ENCODE data around the gene OTOP3.
"Not testable (repeated sequence)": the region's sequence is repeated elsewhere in the genome, so short reads cannot be mapped to it uniquely, and the experiment has no call there.

Gene OTOP3

DNA sequence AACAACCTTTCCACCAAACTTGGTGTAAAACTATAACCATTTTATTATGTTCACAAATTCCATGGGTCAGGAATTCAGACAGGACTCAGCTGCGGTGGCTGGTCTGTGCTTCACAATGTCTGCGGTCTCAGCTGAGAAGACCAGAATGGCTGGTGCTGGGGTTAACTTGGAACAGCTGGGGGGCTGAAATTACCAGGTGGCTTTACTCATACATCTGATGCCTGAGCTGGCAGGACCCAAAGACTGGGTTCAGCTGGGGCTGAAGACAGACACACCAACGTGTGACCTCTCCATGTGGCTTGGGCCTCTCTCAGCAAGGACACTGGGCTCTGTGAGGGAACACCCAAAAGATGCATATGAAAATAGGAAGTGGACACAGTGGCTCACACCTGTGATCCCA lies 42.5 kb downstream of the OTOP3 start:
- DNase-seq (ENCODE audit: insufficient read length, low spot score) = no peak
- FAIRE-seq = no peak

DNA sequence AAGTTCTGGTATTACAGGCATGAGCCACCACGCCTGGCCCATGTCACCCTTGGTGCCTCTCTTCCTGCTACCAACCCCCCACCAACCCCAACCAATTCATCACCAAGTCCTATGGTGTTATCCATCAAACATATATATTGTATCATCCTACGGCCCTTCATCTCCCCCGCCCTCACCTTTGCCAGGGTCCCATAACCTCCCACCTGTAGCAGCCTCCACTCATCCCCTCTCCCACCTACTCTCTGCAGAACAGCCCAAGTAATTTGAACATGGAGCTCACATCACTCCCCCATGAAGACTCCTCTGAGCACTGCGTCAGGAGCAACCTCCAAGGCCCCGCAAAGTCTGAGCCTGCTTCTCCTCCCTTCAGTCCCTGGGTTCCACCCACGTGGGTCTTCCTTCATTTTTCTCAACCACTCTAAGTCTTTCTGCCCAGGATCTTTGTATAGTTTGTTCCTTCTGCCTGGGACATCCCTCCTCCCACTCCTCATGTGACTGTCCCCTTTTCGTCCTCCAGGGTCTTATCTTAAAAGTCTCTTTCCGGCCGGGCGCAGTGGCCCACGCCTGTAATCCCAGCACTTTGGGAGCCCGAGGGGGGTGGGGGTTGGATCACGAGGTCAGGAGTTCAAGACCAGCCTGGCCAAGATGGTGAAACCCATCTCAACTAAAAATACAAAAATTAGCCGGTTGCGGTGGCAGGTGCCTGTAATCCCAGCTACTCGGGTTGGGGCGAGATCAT lies 43.9 kb downstream of the OTOP3 start:
- no peak for DNase-seq (ENCODE audit: insufficient read length, low spot score)
- FAIRE-seq = no peak

DNA sequence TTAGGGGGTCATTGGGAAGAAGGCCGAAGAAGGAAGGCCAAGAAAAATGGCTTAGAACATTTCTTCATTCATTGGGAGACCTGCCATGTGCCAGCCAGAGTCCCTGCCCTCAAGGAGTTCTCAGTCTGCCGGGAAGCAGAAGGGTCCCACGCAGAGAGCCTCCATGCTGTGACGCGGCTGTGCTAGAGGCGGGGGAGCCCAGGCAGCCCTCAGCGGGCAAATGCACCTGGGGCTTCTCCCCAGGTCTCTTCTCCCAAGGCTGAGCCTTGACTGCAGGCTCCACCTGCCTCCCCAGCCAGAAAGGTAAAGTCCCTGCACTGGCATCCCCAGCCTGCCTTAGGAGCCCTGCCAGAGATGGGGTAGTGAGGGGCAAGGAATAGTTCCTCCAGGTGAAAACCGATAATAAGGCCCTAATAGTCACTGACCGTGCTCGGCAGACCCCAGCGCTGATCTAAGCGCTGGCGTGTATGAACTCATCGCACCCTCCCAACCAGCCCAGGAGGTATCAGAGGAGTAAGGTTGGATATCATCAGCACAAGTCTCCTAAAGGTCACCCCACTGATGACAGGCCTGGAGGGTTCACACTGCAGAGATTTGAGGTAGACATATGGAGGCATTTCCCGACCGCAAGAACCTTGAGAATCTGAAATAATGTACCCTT lies 45.8 kb downstream of the OTOP3 start:
- DNase-seq (ENCODE audit: insufficient read length, low spot score) (no peak), FAIRE-seq (no peak)

- peak; percentile 99 for FAIRE-seq
Measured at GRCh38 chr17:74981979-74982662, 46.4 kb downstream of the OTOP3 start.

DNA sequence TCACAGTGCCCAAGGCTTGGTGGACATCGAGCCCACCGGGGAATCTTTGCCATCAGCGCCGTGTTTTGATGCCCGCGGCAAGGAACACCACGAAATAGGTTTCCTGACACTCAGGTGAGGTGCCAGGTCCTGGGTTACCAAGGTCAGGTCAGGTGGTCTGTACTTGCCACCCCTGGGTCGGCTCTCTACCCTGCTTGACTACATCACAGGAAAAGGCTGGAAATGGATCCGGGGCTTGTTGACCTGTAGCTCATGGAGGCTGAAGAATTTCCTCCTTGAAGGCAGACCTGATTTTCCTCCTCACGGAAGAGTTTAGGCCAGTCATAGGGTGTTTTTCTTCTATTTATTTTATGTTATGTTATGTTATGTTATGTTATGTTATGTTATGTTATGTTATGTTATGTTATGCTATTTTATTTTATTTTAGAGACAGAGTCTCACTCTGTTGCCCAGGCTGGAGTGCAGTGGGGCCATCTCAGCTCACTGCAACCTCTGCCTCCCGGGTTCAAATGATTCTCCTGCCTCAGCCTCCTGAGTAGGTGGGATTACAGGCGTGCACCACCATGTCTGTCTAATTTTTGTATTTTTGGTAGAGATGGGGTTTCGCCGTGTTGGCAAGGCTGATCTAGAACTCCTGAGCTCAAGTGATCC lies 47.1 kb downstream of the OTOP3 start:
- not testable (repeated sequence) for DNase-seq (ENCODE audit: insufficient read length, low spot score)

More at GRCh38 chr17:74981979-74982662, 46.4 kb downstream of the OTOP3 start:
- peak; percentile 91 for DNase-seq (ENCODE audit: insufficient read length, low spot score)

DNA sequence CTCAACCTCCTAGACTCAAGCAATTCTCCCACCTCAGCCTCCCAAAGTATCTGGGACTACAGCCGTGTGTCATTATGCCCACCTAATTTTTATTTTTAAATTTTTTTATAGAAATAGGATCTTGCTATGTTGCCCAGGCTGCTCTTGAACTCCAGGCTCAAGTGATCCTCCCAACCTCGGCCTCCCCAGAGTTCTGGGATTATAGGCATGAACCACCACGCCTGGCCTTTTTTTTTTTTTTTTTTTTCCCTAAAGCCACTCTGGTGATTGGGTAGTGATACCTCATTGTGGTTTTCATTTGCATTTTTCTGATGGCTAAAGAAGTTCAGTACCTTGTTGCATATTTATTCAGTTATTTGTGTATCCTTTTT lies 50.5 kb downstream of the OTOP3 start:
- DNase-seq (ENCODE audit: insufficient read length, low spot score) (no peak), FAIRE-seq (no peak)

More for the DNA sequence above, 47.1 kb downstream of the OTOP3 start:
- not testable (repeated sequence) for FAIRE-seq

DNA sequence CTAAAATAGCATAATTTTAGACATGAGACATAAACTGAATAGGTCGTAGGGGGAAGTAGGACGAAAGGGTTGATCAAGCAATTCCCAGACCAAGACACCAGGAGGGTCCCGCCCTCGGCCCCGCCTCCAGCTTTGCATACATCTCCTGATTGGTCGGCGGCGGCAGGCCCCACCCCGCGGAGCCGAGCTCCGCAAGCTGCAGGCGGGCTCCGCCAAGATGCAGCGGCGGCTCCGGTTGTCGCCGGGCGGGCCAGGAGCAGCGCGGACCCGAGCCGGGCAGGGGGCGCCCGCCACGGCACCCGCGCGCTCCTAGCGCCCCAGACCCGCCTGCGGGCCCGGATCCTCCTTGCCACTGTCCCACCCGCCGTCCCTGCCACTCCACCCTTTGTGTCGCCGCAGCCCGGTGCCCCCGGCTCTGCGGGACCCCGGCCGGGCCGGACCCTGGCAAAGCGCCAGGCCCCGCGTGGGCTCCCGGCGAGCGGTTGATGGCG lies 51.8 kb downstream of the OTOP3 start, which contains the start of gene CDR2L:
CDR2L (plus strand) TSS at position 215 of the 491 bp plus-strand sequence. CDS start 412 bp downstream, outside the sequence.
- peak; percentile 97 for FAIRE-seq
- DNase-seq (ENCODE audit: insufficient read length, low spot score) = peak; percentile 98

- DNase-seq (ENCODE audit: insufficient read length, low spot score) = peak; percentile 77
- peak; percentile 9 for FAIRE-seq
Measured at GRCh38 chr17:74987909-74988711, 52.4 kb downstream of the OTOP3 start.

- DNase-seq (ENCODE audit: insufficient read length, low spot score) (no peak), FAIRE-seq (no peak)
Measured at GRCh38 chr17:74990581-74991105, 54.9 kb downstream of the OTOP3 start.

GRCh38 chr17:74992223-74992622 lies 56.5 kb downstream of the OTOP3 start:
- FAIRE-seq (no peak), DNase-seq (ENCODE audit: insufficient read length, low spot score) (no peak)

GRCh38 chr17:74994440-74994839 lies 58.7 kb downstream of the OTOP3 start:
- no peak for FAIRE-seq

DNA sequence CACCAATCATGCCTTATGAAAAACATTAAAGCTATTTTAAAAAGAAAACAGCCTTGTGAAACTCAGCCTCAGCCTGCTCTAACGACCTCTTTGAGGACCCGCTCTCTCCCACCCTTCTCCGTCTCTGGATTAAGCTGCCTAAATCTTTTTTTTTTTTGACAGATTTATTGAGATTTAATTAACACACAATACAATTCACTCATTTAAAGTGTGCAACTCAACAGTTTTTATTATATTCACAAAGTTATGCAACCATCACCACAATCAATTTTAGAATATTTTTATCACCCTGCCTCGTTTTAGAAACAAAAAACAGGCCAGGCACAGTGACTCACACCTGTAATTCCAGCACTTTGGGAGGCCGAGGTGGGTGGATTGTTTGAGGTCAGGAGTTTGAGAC lies 60.1 kb downstream of the OTOP3 start:
- DNase-seq (ENCODE audit: insufficient read length, low spot score) = no peak
- FAIRE-seq = no peak

More at GRCh38 chr17:74994440-74994839, 58.7 kb downstream of the OTOP3 start:
- no peak for DNase-seq (ENCODE audit: insufficient read length, low spot score)

DNA sequence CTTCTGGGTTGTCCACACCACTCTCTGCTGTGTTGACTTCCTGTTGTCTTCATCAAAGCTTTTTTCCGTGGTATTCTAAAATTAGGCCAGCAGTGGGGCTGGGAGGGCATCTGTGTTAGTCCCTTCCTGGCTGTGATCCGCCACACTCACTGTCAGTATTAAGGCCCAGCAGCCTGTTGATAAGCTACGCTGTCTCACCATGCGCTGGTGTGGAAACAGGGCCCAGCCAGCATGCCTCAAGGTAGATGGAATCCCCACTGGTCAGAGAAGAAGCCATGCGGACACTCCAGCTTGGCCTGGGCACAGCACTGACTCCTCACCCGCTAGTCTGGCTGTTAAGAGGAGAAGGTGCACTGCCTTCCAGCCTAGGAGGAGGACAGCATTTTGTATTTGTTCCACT lies 63.1 kb downstream of the OTOP3 start:
- DNase-seq (ENCODE audit: insufficient read length, low spot score) (no peak), FAIRE-seq (no peak)

DNA sequence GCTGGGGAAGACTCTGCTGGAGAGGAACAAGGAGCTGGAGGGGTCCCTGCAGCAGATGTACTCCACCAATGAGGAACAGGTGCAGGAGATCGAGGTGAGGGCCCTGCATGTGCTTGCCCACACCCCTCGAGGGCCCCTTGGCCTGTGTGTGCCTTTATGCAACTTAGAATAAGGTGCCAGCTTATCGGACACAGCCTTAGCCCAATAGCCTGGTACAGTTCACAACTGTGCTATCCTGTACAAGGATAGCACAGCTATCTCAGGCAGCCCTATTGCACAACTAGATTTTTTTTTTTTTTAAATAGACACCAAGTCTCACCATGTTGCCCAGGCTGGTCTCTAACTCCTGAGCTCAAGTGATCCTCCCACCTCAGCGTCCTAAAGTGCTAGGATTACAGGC lies 63.8 kb downstream of the OTOP3 start:
- DNase-seq (ENCODE audit: insufficient read length, low spot score) (no peak), FAIRE-seq (no peak)

Measured in HTR-8/SVneo (cell line).